Right lobe of liver (tissue), 4 donors: ENCODE measurements around the gene CA5A.
"Not testable (repeated sequence)": the region's sequence is repeated elsewhere in the genome, so short reads cannot be mapped to it uniquely, and the experiment has no call there.

Experiments
- POLR2A ChIP-seq: fragments of 450-650 bp; IDR thresholded peaks from one replicate; pipeline ENCODE4 v1.6.1; 2017; ENCODE audit warnings: antibody characterized with exemption, mild to moderate bottlenecking
- TF ChIP-seq, protein P1 (sequence below), 4 donors: fragments of 200-600 bp in 3 of 4; fragments of 450-650 bp in 1 of 4; IDR thresholded peaks; one replicate each; pipeline versions ENCODE4 v1.5.1 to v1.8.0; 2016 to 2022; ENCODE audit warnings: antibody characterized with exemption in 4 of 4, mild to moderate bottlenecking in 2 of 4
- donor health status: DM: no; HTN: no; CAD: no.
- donor health status: DM: no; HTN: no; CAD: no.
- donor health status: DM: no; HTN: yes; CAD: no.

DNA sequence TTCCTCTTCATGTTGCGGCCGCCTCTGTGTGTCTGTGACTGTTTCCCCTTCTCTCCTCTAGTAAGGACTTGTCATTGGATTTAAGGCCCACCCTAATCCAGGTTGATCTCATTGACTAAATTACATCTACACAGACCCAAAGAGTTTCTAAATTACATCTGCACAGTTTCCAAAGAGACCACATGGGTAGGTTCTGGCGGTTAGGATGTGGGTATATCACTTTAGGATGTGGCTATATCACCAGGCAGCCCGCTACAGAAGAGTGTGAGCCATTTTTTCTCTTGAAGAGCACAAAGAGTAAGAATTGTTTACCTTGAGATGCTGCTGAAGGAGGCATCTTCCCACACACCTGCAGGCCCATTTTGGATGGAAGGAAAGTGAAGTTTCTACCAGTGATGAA, 45.0 kb upstream of the CA5A start:
- TF ChIP-seq, protein P1, sequence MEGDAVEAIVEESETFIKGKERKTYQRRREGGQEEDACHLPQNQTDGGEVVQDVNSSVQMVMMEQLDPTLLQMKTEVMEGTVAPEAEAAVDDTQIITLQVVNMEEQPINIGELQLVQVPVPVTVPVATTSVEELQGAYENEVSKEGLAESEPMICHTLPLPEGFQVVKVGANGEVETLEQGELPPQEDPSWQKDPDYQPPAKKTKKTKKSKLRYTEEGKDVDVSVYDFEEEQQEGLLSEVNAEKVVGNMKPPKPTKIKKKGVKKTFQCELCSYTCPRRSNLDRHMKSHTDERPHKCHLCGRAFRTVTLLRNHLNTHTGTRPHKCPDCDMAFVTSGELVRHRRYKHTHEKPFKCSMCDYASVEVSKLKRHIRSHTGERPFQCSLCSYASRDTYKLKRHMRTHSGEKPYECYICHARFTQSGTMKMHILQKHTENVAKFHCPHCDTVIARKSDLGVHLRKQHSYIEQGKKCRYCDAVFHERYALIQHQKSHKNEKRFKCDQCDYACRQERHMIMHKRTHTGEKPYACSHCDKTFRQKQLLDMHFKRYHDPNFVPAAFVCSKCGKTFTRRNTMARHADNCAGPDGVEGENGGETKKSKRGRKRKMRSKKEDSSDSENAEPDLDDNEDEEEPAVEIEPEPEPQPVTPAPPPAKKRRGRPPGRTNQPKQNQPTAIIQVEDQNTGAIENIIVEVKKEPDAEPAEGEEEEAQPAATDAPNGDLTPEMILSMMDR (IDR thresholded peaks at IDR 0.05): not testable (repeated sequence)
- TF ChIP-seq POLR2A: not testable (repeated sequence)
